NCI-H187 (cell line): ENCODE results near the gene GPATCH4.
"Not testable (repeated sequence)": the region's sequence is repeated elsewhere in the genome, so short reads cannot be mapped to it uniquely, and the experiment has no call there.

Experiments used
- DNase-seq, 2 experiments: peaks; one replicate each; lab custom pipeline; 2025; lab: John Stamatoyannopoulos, UW

The GPATCH4 gene

DNA sequence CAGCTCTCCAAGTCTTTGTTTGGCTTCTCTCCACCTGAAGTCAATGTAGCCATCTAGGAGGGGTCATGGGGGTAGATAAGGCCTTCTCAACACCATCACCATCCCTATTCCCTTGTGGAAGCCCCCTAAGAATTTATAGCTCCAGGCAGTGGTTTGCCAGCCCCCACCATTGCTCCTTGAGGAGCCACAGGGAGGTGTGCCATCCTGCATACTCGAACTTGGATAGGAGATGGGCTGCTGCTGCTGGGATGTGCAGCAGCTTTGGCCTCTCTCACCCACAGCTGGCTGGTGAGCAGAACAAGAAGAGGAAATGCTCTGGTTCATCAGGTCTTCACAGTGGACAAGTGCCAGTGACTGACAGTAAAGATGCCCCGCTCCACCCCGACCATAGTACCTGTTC is 4.9 kb downstream of the GPATCH4 start:
- no peak for DNase-seq

DNA sequence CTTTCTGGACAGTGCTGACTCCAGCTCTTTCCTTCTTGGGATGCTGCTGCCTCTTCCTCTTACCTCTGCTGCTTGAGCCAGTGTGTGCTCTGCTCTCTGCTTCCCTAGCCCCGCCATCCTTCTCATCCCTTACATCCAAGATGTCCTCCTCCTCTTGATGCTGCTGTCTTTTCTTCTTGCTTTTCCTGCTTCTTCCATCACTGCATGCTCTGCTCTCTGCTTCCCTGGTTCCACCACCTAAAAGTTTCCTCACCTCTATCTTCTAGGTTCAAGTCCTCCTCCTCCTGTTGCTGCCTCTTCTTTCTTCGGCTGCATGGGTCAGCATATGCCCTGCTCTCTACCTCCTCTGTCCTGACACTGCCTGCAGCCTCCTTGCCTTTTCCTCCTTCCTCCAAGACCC is 6.3 kb downstream of the GPATCH4 start:
- DNase-seq, result no peak

DNA sequence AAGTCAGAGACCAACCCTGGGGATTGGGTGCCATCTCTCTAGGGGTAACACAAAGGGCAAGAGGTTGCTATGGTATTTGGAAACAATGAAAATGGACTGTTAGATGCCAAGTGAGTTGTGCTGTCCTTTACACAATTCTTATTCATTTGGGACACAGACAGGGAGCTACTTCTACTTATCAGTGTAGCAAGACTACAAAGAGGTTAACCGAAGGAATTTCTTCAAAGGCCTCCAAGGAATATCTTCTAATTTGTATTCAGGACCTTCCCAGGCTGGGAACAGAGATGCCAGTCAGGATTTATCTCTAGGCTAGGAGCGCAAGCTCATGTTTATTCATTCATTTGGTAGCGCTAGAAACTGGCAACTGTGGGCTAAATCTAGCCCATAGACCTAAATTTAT is 7.1 kb downstream of the GPATCH4 start:
- no peak for DNase-seq

DNA sequence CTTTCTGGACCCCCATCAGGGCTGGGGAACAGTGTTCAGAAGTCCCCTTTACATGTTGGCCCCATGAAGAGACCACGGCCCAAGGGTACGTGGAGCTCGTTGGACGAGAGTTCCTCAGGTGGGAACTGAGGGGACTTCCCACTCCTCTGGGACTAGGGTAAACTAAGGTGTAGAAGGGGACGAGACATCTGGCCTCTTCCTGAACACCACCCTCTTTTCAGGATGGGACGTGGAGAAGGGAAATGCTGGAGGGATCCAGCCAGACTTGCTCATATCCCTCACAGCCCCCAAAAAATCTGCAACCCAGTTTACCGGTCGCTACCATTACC is 7.7 kb downstream of the GPATCH4 start:
- DNase-seq, result no peak

DNA sequence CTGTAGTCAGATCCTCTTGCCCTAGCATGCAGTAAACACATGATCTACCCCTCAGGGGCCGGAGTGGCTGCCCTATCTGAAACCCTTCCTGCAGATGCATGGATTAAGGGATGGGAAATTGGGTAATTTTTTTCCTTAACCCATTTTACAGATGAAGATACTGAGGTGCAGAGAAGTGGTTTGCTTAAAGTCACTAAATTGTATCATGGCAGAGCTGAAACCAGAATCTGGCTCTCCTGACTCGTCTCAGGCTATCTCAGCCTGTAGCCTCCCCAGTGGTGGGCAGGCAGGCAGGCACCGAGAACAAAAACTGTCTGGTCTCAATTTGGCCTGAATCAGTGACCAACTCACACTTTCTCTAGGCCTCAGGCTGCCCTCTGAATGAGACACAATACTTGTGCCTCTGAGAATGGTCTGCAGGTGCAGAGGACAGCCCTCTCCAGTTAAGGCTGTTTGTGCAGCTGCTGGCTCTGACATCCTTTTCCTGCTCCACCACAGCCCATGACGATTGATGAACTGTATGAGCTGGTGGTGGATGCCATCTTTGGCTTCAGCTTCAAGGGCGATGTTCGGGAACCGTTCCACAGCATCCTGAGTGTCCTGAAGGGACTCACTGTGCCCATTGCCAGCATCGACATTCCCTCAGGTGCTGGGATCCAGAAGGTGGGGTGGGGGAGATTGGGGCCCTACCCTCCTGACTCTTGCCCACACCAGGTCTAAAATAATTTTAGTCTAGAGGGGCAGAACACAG is 8.2 kb downstream of the GPATCH4 start:
- DNase-seq, result no peak

DNA sequence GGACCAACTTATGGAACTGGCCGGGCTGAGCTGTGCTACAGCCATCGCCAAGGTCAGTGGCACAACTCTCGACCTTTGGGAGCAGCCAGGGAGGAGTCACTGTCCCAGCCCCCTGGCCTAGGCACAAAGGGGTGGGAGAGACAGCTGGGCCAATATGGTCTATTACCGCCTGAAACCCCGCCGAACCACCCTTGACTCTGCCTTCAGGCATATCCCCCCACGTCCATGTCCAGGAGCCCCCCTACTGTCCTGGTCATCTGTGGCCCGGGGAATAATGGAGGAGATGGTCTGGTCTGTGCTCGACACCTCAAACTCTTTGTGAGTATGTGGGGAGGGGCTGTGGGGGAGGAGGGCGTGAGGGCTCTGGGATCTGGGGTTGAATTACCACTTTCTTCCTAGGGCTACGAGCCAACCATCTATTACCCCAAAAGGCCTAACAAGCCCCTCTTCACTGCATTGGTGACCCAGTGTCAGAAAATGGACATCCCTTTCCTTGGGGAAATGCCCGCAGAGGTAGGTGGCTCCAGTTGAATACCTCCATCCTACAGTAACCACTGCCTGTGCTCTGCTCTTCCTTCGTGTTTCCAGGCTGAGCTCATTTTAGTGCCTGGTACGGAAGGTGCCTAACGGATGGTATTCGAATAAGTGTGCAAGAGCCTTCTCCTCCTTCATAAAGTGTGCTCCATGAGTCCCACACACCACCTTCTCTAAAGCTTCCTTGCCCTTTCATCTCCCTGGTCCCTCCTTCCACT is 8.9 kb downstream of the GPATCH4 start:
- no peak for DNase-seq

DNA sequence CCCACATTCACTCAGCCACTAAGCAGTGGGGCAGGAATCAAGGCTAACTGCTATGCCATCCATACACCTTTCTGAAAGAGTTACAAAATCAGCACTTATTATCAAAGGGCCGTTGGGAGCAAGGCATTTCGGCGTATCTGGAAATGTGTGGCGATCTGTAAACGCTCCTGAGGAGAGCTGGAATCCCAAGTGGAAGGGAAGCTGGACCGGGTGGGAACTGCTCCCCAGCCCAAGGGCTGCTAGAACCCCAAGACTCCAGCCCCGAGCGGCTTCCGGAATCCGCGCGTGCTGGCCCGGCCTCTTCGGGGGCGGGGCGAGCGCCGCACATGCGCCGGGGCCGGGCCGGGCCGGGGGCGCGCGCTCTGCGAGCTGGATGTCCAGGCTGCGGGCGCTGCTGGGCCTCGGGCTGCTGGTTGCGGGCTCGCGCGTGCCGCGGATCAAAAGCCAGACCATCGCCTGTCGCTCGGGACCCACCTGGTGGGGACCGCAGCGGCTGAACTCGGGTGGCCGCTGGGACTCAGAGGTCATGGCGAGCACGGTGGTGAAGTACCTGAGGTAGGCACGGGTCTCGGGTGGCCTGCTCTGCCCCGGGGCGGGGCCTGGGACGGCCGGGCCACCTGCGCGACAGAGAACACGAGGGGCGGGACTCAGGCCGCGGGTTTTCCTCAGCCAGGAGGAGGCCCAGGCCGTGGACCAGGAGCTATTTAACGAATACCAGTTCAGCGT is 9.7 kb downstream of the GPATCH4 start, which contains the start of gene NAXE:
Gene NAXE, plus strand, starts transcription at position 345 of the 726 bp plus-strand sequence. Its CDS starts 29 bp downstream, at position 374.
- peak; percentile 76 to 88 for DNase-seq

DNA sequence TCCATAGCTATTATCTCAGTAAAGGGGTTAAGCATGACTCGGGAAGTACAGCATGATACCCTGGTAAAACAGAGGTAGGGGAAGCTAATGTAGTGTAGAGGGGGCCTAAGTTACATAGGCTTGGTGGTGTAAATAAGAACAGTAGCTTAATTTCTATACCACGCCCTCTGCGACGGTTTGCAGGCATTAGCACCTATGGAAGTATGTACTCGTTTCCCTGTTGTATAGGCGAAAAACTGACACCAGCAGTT is 10.2 kb downstream of the GPATCH4 start:
- DNase-seq, result no peak

DNA sequence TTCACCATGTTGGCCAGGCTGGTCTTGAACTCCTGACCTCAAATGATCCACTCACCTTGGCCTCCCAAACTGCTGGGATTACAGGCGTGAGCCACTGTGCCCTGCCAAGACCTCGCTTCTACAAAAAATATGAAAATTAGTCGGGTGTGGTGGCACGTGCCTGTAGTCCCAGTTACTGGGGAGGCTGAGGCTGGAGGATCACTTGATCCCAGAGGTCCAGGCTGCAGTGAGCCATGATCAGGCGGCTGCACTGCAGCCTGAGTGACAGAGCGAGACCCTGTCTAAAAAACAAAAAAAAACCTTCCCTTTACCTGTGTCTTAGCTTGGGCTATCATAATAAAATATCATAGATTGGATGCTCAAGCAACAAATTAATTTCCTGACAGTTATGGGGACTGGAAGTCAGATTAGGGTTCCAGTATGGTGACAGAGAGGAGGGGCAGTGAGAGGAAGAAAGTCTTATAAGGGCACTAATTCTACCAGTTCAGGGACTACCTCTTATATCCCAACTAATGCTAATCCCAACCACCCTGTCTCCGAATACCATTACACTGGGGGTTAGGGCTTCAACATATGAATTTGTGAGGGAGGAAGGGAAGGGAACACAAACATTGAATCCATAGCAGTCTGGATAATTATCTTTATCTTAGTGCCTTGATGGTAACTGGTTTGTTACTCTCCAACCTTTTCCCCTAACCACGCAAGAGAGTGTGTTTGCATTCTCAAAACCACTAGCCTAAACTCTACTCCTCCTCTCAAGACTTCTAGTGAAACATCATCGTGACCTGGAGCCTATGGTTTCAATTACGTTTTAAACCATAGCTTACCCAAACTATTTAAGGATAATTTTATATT is 10.7 kb downstream of the GPATCH4 start:
- no peak for DNase-seq

DNA sequence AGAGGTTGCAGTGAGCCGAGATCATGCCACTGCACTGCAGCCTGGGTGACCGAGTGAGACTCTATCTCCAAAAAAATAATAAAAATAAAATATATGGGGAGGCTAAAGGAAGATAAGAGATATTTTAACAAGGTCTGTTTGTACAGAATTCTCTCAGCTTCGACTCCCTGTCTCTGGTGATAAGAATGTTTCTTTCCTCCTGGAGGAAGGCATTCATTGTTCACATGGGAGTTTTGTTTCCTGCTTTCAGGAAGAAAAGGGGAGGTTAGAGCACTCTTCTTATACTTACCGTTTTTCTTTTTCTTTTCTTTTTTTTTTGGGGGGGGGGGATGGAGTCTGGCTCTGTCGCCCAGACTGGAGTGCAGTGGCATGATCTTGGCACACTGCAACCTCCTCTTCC is 11.7 kb downstream of the GPATCH4 start:
- no peak for DNase-seq

DNA sequence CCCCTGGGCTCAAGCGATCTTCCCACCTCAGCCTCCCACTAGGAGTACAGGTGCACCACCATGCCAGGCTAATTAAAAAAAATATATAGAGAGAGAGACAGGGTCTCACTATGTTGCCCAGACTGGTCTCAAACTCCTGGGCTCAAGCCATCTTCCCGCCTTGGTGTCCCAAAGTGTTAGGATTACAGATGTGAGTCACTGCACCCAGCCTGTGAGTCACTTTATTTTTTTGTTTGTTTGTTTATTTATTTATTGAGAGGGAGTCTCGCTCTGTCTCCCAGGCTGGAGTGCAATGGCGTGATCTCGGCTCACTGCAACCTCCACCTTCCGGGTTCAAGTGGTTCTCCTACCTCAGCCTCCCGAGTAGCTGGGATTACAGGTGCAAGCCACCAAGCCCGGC is 13.4 kb downstream of the GPATCH4 start:
- not testable (repeated sequence) for DNase-seq

DNA sequence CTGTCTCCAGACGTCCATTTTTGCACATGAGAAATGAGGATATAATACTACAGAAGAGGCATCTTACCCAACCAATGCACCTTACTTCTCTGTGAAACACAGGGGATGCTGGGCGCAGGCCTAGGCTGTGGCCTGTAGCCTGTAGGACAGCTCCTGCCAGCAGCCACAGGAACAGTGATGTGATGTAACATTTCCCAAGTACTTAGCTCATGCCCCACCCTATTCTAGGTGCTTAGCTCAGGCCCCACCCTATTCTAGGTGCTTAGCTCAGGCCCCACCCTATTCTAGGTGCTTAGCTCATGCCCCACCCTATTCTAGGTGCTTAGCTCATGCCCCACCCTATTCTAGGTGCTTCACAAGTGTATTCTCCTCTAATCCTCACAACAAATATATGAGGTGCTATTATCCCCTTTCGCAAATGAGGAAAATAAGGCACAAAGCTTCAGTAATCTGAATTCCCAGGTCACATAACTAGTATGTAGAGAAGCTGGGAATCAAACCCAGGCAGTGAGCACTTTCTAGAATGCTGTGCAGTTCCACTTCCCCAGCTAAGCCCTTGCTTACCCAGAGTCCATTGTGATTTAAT is 14.3 kb downstream of the GPATCH4 start:
- DNase-seq, result no peak

DNA sequence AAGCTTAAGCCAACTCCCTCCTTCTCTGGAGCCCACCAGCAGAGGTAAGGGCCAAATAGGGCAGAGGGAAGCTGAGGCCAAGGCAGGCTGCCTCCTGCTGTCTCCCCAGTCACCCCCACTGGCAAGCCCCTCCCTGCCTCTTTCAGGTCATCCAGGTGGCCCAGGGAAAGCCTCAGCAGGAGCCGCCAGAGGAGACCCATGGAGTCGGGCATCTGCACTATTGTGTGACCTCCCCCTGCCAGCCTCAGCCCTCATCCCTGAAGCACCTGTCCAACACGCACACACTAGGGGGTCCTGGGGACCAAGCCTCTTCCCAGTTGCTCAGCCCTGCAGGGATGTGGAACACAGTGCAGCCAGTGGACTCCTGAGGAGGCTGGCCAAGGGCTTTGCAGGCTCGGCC is 15.0 kb downstream of the GPATCH4 start:
- no peak for DNase-seq

DNA sequence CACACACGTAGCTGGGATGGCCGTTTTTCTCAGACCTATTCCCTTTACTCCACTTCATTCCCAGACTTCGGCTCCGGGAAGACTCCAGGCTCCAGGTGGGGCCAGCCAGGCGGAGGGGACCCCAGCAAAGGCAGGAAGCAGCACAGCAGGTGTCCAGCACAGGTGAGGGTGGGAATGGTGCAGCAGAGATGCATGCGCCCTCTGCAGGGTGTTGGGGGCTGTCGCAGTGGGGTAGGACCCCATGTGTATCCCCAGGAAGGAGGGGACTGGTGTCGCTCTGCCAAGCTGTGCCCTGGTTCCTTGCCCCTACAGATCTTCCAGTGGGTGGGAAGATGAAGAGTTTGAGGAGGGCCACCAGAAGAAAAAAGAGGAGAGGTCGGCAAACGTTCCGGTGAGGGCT is 16.5 kb downstream of the GPATCH4 start:
- no peak for DNase-seq

DNA sequence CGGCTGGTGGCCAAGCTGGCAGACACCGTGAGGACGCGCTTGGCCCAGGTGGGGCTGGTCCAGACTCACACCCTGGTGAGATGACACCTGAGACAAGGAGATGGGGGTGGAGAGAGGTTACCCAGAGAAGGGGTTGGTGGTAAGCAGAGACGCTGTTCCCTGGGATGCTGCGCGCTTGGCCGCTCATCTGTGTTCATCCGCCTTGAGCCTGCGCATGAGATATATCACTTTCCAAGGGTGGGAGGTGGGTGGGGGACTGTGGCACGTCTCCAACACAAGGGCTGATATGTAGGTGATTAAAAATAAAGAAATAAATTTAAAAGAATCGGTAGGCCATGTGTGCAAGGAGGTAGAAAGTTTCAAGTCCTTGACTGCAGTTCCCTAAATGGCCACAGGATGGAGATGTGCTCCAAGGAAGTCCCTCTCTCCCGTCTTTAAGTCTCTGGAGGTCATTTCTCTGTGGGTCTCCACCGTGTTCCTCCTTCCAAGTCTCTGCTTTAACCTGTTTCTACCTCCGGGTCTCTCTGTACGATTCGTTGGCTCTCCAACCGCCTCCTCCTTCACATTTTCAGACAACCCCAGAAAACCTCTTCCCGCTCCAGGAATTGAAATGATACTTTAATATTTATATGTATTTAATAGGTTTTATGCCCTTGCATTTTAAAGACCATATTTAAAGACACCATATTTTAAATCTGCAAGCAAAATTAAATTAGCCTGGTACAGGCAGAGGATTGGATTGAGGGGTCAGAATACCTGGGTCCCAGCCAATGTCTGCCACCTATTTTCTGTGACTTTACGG is 17.3 kb downstream of the GPATCH4 start:
- peak; percentile 70 to 86 for DNase-seq

DNA sequence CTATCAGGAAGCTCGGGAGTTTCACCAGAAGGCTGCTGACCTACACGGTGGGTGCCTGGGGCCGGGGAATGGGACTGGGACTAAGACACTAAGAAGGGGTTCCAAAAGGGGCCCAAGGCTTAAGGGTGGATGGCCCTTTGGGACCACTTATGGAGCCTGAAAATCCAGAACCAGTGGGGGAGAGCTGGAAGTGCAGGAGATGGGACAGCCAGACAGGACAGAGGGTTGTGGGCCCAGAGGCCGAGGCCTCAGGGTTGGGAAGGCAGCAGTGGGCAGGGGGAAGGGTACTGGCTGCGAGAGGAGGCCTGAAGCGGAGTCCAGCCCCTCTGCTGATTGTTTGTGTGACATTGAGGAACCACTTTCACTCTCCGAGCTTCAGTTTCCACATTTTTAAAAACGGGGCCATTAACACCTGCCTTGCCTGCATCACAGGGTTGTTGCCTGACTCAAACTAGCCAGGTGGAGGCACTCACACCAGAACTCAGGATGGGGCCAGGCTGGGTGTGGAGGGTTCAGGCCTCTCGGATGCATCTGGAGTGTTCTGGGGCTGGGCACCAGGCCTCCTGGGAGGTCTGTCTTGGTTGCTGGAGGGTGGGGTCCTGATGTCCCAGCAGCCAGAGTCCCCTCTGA is 18.8 kb downstream of the GPATCH4 start:
- no peak for DNase-seq

DNA sequence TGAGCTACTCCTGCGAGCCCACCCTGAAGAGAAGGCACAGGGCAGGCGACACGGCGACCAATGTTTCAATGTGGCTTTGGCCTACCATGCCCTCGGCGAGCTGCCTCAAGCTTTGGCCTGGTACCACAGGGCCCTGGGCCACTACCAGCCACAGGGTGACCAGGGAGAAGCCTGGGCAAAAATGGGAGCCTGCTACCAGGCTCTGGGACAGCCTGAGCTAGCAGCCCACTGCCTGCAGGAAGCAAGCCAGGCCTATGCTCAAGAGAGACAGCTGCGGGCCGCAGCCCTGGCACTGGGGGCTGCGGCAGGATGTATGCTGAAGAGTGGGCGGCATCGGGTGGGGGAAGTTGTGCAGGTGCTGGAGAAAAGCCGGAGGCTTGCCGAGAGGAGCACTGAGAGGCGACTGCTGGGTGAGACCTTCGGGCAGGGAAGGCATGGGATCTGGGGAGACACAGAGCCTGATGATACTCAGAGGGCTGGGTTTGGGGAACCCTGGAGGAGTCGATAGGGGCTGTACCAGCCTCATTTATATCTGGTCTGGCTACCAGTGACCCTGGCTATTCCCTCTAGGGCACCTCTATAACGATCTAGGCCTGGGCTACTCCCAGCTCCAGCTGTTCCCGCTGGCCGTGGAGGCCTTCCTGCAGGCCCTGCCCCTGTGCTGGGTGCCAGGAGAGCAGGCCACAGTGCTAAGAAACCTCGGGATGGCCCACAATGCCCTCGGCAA is 19.5 kb downstream of the GPATCH4 start:
- DNase-seq, result no peak

DNA sequence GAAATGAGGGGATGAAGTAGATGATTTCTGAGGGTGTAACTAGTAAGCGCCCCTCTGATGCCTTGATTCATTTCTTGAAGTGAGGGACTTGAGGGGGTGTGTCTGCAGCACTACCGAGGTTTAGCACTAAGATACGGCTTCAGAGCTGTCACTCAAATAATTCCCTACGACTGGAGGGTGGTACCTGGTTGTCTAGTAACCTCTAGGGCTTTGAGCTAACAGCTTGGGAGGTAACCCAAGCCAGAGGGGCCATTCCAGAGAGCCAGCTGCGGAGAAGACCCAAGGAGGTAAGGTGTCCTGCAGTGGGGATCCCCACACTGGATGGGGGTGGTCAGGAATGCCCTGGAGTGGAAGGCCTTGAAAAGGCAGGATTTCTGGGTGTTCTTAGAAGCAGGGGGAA is 21.8 kb downstream of the GPATCH4 start, which contains the start of gene TTC24:
Gene TTC24, plus strand, starts transcription at position 252 of the 400 bp plus-strand sequence. CDS start 1,642 bp downstream, outside the sequence.
- no peak for DNase-seq

DNA sequence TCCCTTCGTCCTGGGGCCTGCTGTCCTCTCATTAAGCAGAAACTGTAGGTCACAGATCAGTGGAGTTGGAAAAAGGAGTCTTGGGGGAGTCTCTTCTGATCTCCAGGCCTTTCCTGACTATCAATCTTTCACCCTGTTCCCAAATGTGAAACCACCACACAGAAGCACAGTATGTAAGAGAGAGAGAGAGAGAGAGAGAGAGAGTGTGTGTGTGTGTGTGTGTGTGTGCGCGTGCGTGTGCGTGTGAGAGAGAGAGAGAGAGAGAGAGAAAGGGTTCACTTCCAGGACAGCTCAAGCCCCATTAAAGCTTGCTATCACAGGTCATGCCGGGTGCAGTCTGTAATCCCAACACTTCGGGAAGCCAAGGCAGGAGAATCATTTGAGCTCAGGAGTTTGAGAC is 23.2 kb downstream of the GPATCH4 start:
- no peak for DNase-seq

DNA sequence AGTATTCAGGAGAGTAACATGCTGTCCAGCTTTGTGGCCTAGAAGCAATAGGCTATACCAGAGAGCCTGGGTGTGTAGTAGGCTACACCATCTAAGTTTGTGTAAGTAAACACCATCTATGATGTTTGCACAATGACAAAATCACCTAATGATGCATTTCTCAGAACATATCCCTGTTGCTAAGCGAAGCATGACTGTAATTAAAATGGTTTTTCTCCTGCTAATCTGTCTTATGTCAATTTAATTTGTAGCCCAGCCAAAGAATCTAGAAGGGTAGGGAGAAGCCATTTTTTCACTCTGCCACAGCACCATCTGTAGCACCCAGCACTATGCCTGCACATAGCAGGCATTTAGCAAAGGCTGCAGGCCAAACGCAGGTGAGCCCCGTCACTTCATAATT is 23.7 kb downstream of the GPATCH4 start:
- no peak for DNase-seq
